OCI-LY7 (cell line): ENCODE data around the gene CLDN20. TPM values are rescaled to one million over a fixed set of nuclear protein-coding genes. Genes with fewer than 3 reads are reported as not detected.

Source experiments
- BruUV-seq: library from RNA; stranded (reverse); fragments of 400-500 nt; replicated peaks from 2 replicates; lab custom pipeline; 2021; lab: Mats Ljungman, UMichigan
- CTCF ChIA-PET: fragments of 300-600 bp; sonication (Branson Sonifier 250); formaldehyde crosslinking; loops from one replicate; lab custom pipeline; 2022; ENCODE audit warnings: antibody characterized with exemption; ENCODE audit not compliant: unreplicated experiment; lab: Charles Lee
- POLR2A ChIA-PET: fragments of 300-600 bp; sonication (Branson Sonifier 250); formaldehyde crosslinking; loops from one replicate; lab custom pipeline; 2022; ENCODE audit warnings: antibody characterized with exemption; lab: Charles Lee
- DNase-seq: peaks from one replicate; pipeline ENCODE4 v3.0.0-alpha.2; 2015; ENCODE audit warnings: low spot score
- H2AFZ ChIP-seq: fragments of 200-600 bp; sonication (generic), shearing (Covaris generic); 2 replicates; pipeline ENCODE4 v1.6.1; 2014; ENCODE audit warnings: mild to moderate bottlenecking, antibody characterized with exemption, low read length, moderate library complexity
- H3K27ac ChIP-seq: fragments of 200-600 bp; sonication (generic); 2 replicates; pipeline ENCODE4 v1.5.1; 2014; ENCODE audit warnings: mixed run types, low read depth, mild to moderate bottlenecking, moderate library complexity, low read length, inconsistent platforms; ENCODE audit not compliant: poor library complexity, severe bottlenecking
- H3K36me3 ChIP-seq: fragments of 200-600 bp; sonication (generic); 2 replicates; pipeline ENCODE4 v1.6.1; 2014; ENCODE audit warnings: mild to moderate bottlenecking, antibody characterized with exemption, low read length, moderate library complexity, mixed read lengths; ENCODE audit not compliant: insufficient read depth
- H3K4me1 ChIP-seq: fragments of 200-600 bp; sonication (generic); 2 replicates; pipeline ENCODE4 v1.5.1; 2014; ENCODE audit warnings: mild to moderate bottlenecking, low read length; ENCODE audit not compliant: insufficient read depth, poor library complexity, severe bottlenecking
- H3K4me2 ChIP-seq: fragments of 200-600 bp; sonication (generic); 2 replicates; pipeline ENCODE4 v1.6.1; 2014; ENCODE audit warnings: mild to moderate bottlenecking, low read length
- H3K4me3 ChIP-seq: fragments of 200-600 bp; sonication (generic); 2 replicates; pipeline ENCODE4 v1.5.1; 2014; ENCODE audit warnings: mild to moderate bottlenecking, low read depth, low read length; ENCODE audit not compliant: poor library complexity, severe bottlenecking
- H3K79me2 ChIP-seq: fragments of 200-600 bp; sonication (generic); 2 replicates; pipeline ENCODE4 v1.6.1; 2016; ENCODE audit warnings: low read depth, mild to moderate bottlenecking, low read length, moderate library complexity, mixed read lengths; ENCODE audit not compliant: insufficient read depth
- H3K9me2 ChIP-seq: fragments of 200-600 bp; sonication (generic); 2 replicates; pipeline ENCODE4 v1.6.1; 2016; ENCODE audit warnings: mild to moderate bottlenecking, low read length, mixed read lengths; ENCODE audit not compliant: insufficient read depth
- H3K9me3 ChIP-seq: fragments of 200-600 bp; sonication (generic); 2 replicates; pipeline ENCODE4 v1.6.1; 2014; ENCODE audit warnings: mild to moderate bottlenecking, mixed run types, low read length, mixed read lengths
- H4K20me1 ChIP-seq: fragments of 200-600 bp; sonication (generic); 2 replicates; pipeline ENCODE4 v1.6.1; 2014; ENCODE audit warnings: mild to moderate bottlenecking, antibody characterized with exemption, low read length, moderate library complexity, mixed read lengths; ENCODE audit not compliant: insufficient read depth
- CTCF ChIP-seq: fragments of 200-600 bp; sonication (generic); conservative IDR thresholded peaks from 2 replicates; pipeline ENCODE4 v1.5.1; 2014; ENCODE audit warnings: mild to moderate bottlenecking, antibody characterized with exemption, low read length, moderate library complexity, mixed read lengths
- EZH2phosphoT487 ChIP-seq: fragments of 200-600 bp; sonication (generic); IDR thresholded peaks from 2 replicates; pipeline ENCODE4 v1.6.1; 2018; ENCODE audit warnings: low read depth, borderline replicate concordance, mild to moderate bottlenecking, mixed run types, antibody characterized with exemption, low read length, moderate library complexity, mixed read lengths
- intact Hi-C: fragments of 100-400 bp; cut with micrococcal nuclease; formaldehyde crosslinking; loops from one replicate; pipeline ENCODE4 v1.10.0; 2022; ENCODE audit not compliant: unreplicated experiment
- total RNA-seq, 2 experiments: library from RNA; depleted of rRNA in 1 of 2; stranded (reverse); fragments of >200 nt in 1 of 2; shearing (Covaris generic) in 1 of 2; gene quantifications; 2 replicates each; pipeline ENCODE4 v1.2.3, GENCODE V29; 2014 to 2022

Gene CLDN20
- total RNA-seq, 2 experiments from 2014 or later, result not detected

- Histone ChIP-seq H3K4me1 (no peaks in the 10 kb centered on the region), H3K9me2 (no peaks in the 10 kb centered on the region), H3K4me2 (no peak overlapping the region), H3K9me3 (no peaks in the 10 kb centered on the region), H3K36me3 (peaks cover 97% of the 10 kb centered on the region), H3K4me3 (no peak overlapping the region), H4K20me1 (no peaks in the 10 kb centered on the region), H3K27ac (no peak overlapping the region), H2AFZ (no peak overlapping the region), H3K79me2 (no peaks in the 10 kb centered on the region)
- TF ChIP-seq EZH2phosphoT487, result no peak
- TF ChIP-seq CTCF, result no peak
- no peak for DNase-seq
- intact Hi-C loops, result no loop called here
- POLR2A ChIA-PET, result interaction anchor here (0.6 to 1.9 kb wide), 3 partner anchors 12 to 25 kb away, joined by 3 to 6 read pairs (median 3); no protein-coding TSS in a partner anchor
- BruUV-seq, result no TSS peak
- CTCF ChIA-PET, result no interaction called here
These were observed 28.9 kb downstream of the CLDN20 start for GRCh38 chr6:155292711-155293110.

- ChIA-PET POLR2A (no interaction called here), CTCF (no interaction called here)
- Histone ChIP-seq H3K27ac (no peak overlapping the region), H3K4me2 (no peak overlapping the region), H3K9me3 (no peaks in the 10 kb centered on the region), H4K20me1 (no peaks in the 10 kb centered on the region), H3K79me2 (no peaks in the 10 kb centered on the region), H3K9me2 (no peaks in the 10 kb centered on the region), H3K4me3 (no peak overlapping the region), H3K36me3 (peaks cover 85% of the 10 kb centered on the region), H3K4me1 (no peaks in the 10 kb centered on the region), H2AFZ (no peak overlapping the region)
- TF ChIP-seq EZH2phosphoT487 (no peak), CTCF (no peak)
- no TSS peak for BruUV-seq
- DNase-seq, result no peak
- intact Hi-C loops, result no loop called here
These were observed 33.9 kb downstream of the CLDN20 start for GRCh38 chr6:155297669-155298068.

- H3K4me3 ChIP-seq, result no peak overlapping the region
- no TSS peak for BruUV-seq
- H2AFZ ChIP-seq, result no peak overlapping the region
- peaks cover 79% of the 10 kb centered on the region for H3K36me3 ChIP-seq
- intact Hi-C loops, result no loop called here
- TF ChIP-seq CTCF (no peak), EZH2phosphoT487 (no peak)
- no peaks in the 10 kb centered on the region for H4K20me1 ChIP-seq
- H3K79me2 ChIP-seq, result peaks cover 6% of the 10 kb centered on the region; the same call in 1 of the 2 replicates
- H3K9me3 ChIP-seq, result no peaks in the 10 kb centered on the region
- DNase-seq, result no peak
- H3K4me1 ChIP-seq, result no peaks in the 10 kb centered on the region
- no peaks in the 10 kb centered on the region; the same call in 1 of the 2 replicates for H3K9me2 ChIP-seq
- POLR2A ChIA-PET, result interaction anchor here (0.7 to 3.0 kb wide), 4 partner anchors 9 to 1988 kb away, joined by 3 to 18 read pairs (median 4); partner anchors contain the start of gene TFB1M
- CTCF ChIA-PET, result no interaction called here
- H3K27ac ChIP-seq, result no peak overlapping the region
- no peak overlapping the region for H3K4me2 ChIP-seq
These were observed 38.1 kb downstream of the CLDN20 start for GRCh38 chr6:155301867-155302266.
